GF-D8 (cell line): ENCODE results near the gene MYO3B.
"Not testable (repeated sequence)": the region's sequence is repeated elsewhere in the genome, so short reads cannot be mapped to it uniquely, and the experiment has no call there.

ENCODE experiments used
- DNase-seq: peaks from one replicate; lab custom pipeline; 2025; lab: John Stamatoyannopoulos, UW

Gene MYO3B

GRCh38 chr2:170468557-170468956 is 290.6 kb downstream of the MYO3B start:
- DNase-seq: no peak

- DNase-seq: not testable (repeated sequence)
Measured at GRCh38 chr2:170472498-170472897, 294.6 kb downstream of the MYO3B start.

- no peak for DNase-seq
Measured at GRCh38 chr2:170475878-170476277, 297.9 kb downstream of the MYO3B start.

- DNase-seq: no peak
Measured at GRCh38 chr2:170477630-170478029, 299.7 kb downstream of the MYO3B start.

- no peak for DNase-seq
Measured at GRCh38 chr2:170481201-170481600, 303.3 kb downstream of the MYO3B start.

- no peak for DNase-seq
Measured at GRCh38 chr2:170484552-170484951, 306.6 kb downstream of the MYO3B start.

GRCh38 chr2:170485254-170486026 is 307.5 kb downstream of the MYO3B start:
- no peak for DNase-seq

- no peak for DNase-seq
Measured at GRCh38 chr2:170486730-170487129, 308.8 kb downstream of the MYO3B start.

- DNase-seq: no peak
Measured at GRCh38 chr2:170488807-170489206, 310.9 kb downstream of the MYO3B start.

GRCh38 chr2:170492010-170492409 is 314.1 kb downstream of the MYO3B start:
- no peak for DNase-seq

- DNase-seq: no peak
Measured at GRCh38 chr2:170493426-170494097, 315.6 kb downstream of the MYO3B start.

GRCh38 chr2:170495896-170496295 is 317.9 kb downstream of the MYO3B start:
- DNase-seq: no peak

- no peak for DNase-seq
Measured at GRCh38 chr2:170498619-170499018, 320.7 kb downstream of the MYO3B start.

- no peak for DNase-seq
Measured at GRCh38 chr2:170500104-170500503, 322.2 kb downstream of the MYO3B start.

GRCh38 chr2:170500770-170501169 is 322.8 kb downstream of the MYO3B start:
- no peak for DNase-seq

GRCh38 chr2:170501421-170502043 is 323.6 kb downstream of the MYO3B start:
- DNase-seq: no peak

- no peak for DNase-seq
Measured at GRCh38 chr2:170502361-170503130, 324.6 kb downstream of the MYO3B start.

- DNase-seq: no peak
Measured at GRCh38 chr2:170503563-170503962, 325.6 kb downstream of the MYO3B start.

- no peak for DNase-seq
Measured at GRCh38 chr2:170503971-170504809, 326.2 kb downstream of the MYO3B start.

GRCh38 chr2:170504810-170505145 is 326.8 kb downstream of the MYO3B start:
- DNase-seq: no peak

- no peak for DNase-seq
Measured at GRCh38 chr2:170505631-170506275, 327.8 kb downstream of the MYO3B start.
